Right kidney (tissue), 9 donors: ENCODE data around the gene SLC39A10.

ENCODE experiments used
- DNase-seq: peaks from one replicate; pipeline ENCODE4 v3.0.0-alpha.2; 2016
- long read RNA-seq, 8 donors: transcript quantifications; one replicate each; lab custom pipeline, GENCODE V29; 2026

Gene SLC39A10
- long read RNA-seq, donor 1, full-length matches to known transcripts, result 3 of 22 reads
- long read RNA-seq, donor 1, partial matches to known transcripts, result 19 of 22 reads
- long read RNA-seq, donor 1, other reads (novel, unspliced or antisense), result 0 of 22 reads
- long read RNA-seq, donor 2, full-length matches to known transcripts, result 1 of 15 reads
- long read RNA-seq, donor 2, partial matches to known transcripts, result 14 of 15 reads
- long read RNA-seq, donor 2, other reads (novel, unspliced or antisense), result 0 of 15 reads
- long read RNA-seq, donor 3, full-length matches to known transcripts, result 2 of 13 reads
- long read RNA-seq, donor 3, partial matches to known transcripts, result 11 of 13 reads
- long read RNA-seq, donor 3, other reads (novel, unspliced or antisense), result 0 of 13 reads
- long read RNA-seq, donor 4, full-length matches to known transcripts, result 3 of 19 reads
- long read RNA-seq, donor 4, partial matches to known transcripts, result 16 of 19 reads
- long read RNA-seq, donor 4, other reads (novel, unspliced or antisense), result 0 of 19 reads
- long read RNA-seq, donor 5, full-length matches to known transcripts, result 5 of 16 reads
- long read RNA-seq, donor 5, partial matches to known transcripts, result 11 of 16 reads
- long read RNA-seq, donor 5, other reads (novel, unspliced or antisense), result 0 of 16 reads
- long read RNA-seq, donor 6, full-length matches to known transcripts, result 7 of 36 reads
- long read RNA-seq, donor 6, partial matches to known transcripts, result 29 of 36 reads
- long read RNA-seq, donor 6, other reads (novel, unspliced or antisense), result 0 of 36 reads
- long read RNA-seq, donor 7, full-length matches to known transcripts, result 4 of 120 reads
- long read RNA-seq, donor 7, partial matches to known transcripts, result 116 of 120 reads
- long read RNA-seq, donor 7, other reads (novel, unspliced or antisense), result 0 of 120 reads
- long read RNA-seq, donor 8, full-length matches to known transcripts, result 7 of 28 reads
- long read RNA-seq, donor 8, partial matches to known transcripts, result 21 of 28 reads
- long read RNA-seq, donor 8, other reads (novel, unspliced or antisense), result 0 of 28 reads

GRCh38 chr2:195656859-195657633 is at the start of gene SLC39A10:
Gene SLC39A10 (plus strand): TSS chr2:195657226. CDS start chr2:195680043, 22,817 bp downstream.
- DNase-seq, result peak; percentile 98

DNA sequence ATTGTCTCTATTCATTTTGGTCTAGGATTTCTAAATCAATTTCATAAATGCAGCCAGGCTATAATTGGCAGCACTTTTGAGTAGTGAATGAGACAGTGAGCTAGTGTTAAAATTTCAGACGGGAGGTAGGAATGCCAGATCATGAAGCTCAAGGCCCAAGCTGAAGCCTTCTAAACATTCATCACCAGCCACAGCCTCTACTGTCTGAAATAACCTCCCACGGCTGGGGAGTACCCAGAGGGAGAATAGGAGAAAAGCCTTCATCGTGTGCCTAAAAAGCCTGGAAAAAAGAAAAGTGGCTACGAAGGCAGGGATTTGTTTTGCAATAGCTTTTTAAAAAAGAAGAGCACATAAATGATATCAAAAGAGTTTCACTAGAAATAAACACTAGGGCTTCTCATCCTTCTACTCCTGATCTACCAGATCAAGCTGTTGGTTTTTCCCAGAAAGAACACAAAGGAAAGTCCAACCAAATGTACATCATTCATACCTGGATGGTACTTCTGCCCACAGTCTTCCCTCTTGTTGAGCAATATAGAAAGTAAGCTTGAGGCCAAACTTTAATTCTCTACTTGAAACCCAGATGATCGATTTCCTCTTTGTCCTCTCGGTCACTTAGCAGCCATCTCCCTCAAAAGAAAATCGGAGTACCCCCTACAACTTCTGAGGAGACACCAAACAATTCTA is 48.1 kb upstream of the SLC39A10 start:
- no peak for DNase-seq

GRCh38 chr2:195610717-195611116 is 46.3 kb upstream of the SLC39A10 start:
- no peak for DNase-seq

GRCh38 chr2:195612611-195613495 is 44.2 kb upstream of the SLC39A10 start:
- peak; percentile 33 for DNase-seq

GRCh38 chr2:195613922-195614321 is 43.1 kb upstream of the SLC39A10 start:
- no peak for DNase-seq

GRCh38 chr2:195619590-195619989 is 37.4 kb upstream of the SLC39A10 start:
- DNase-seq, result no peak

- no peak for DNase-seq
Measured at GRCh38 chr2:195620501-195620900, 36.5 kb upstream of the SLC39A10 start.

DNA sequence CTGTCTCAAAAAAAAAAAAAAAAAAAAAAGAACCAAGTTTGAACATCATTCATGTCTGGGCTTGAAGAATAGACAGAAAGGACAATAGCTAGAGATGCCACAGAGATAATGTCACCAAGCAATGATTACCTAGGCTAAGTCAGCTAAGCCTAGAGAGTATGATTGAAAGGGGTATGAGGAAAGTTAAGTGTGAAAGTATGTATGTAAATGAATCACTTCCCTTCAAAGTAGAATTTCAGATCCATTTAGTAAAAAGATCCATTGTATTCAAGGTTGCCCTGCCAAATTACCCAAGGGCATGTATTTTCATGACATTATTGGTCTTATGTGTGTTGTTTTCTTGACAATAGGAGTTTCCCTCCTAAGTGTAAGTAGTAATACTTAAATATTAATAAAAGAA is 34.1 kb upstream of the SLC39A10 start:
- no peak for DNase-seq

GRCh38 chr2:195626507-195626906 is 30.5 kb upstream of the SLC39A10 start:
- no peak for DNase-seq

DNA sequence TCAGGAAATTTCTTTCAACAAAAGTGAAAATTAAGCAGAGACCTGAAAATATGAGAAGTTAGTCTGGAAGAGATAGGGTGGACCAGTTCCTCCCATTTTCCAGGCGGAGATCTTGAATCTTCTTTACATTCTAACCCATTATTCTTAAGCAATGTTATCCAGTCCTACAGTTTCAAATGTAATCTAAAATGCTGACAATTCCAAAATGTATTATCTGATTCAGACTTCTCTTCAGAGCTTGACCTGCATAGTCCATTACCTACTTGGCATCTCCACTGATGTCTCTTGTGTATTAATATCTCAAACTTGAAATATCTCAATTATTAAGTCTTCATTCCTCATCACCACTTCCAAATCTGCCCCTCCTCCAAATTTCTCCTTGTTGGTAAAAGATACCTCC is 28.4 kb upstream of the SLC39A10 start:
- DNase-seq, result no peak

DNA sequence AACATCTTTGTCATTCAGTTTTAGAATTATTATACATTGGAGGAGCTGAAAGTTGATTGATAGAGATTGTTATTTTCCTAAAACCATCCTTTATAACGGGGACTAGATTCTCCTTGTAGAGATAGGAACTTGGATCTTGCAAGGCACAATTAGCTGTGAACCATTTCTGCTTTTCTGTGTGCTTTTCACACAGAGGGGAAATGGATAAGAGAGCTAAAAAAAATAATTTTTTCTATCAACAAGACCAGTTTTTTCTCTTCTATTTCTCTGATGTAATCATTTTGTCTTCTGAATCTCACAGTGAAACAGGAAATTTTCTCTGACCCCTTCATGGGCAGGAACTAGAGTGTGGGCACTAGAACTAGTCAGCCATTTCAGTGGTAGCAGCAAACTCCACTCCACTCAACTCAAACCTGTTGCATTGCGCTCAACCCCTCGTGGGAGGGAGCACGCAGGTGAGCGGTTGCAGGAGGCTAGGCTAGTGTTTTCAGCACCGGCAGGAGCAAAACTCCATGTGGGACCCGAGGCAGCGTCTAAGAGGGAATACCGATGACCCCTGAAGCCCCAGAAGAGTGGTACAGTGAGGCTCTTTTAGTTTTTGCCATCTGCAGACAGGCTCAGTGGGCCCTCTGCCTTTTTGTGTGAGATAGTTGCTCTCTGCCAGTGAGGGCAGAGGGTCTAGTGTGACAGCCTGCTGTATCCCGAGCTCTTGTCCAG is 24.0 kb upstream of the SLC39A10 start:
- no peak for DNase-seq

DNA sequence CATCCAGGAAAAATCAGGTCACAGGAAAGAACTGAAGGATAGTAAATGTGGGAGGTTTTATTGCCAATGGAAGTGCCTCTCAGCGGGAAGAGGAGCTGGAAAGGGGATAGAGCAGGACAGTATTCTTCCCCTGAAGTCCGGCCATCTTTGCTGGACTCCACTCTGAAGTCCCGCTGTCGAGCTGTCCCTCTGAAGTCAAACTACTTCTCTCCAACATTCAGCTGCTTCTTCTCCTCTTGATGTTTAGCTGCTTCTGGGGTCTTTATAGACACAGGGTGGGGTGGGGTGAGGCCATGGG is 23.5 kb upstream of the SLC39A10 start:
- DNase-seq, result no peak

GRCh38 chr2:195633974-195634373 is 23.1 kb upstream of the SLC39A10 start:
- DNase-seq, result no peak

DNA sequence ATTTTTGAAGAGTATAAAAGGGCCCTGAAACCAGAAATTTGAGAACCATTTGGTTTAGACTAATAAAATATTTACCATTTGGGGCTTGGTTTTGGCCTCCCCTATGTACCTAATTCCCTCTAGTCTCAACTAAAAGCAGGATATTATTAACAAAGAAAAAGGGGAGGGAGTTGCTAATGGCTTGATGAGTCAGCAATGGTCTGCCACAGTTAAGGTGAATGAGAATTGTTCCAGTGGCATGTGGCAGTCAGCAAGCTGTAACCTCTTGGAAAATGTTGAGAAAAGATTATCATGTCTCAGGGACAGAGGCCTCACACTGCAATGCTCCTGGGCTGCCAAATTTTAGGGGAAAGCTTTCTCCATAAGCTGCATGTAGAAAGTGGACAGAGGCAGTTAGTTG is 20.1 kb upstream of the SLC39A10 start:
- DNase-seq, result no peak

DNA sequence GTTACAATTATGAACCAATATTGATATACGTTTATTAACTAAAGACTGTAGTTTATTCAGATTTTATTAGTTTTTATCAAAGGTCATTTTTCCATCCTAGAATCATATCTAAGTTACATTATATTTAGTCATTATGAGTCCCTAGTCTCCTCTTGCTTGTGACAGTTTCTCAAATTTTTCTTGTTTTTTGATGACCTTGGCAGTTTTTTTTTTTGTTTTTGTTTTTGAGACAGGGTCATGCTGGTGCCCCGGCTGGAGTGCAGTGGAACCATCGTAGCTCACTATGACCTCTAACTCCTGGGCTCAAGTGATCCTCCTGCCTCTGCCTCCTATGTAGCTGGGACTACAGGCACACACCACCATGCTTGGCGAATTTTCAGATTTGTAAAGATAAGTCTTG is 18.3 kb upstream of the SLC39A10 start:
- no peak for DNase-seq

DNA sequence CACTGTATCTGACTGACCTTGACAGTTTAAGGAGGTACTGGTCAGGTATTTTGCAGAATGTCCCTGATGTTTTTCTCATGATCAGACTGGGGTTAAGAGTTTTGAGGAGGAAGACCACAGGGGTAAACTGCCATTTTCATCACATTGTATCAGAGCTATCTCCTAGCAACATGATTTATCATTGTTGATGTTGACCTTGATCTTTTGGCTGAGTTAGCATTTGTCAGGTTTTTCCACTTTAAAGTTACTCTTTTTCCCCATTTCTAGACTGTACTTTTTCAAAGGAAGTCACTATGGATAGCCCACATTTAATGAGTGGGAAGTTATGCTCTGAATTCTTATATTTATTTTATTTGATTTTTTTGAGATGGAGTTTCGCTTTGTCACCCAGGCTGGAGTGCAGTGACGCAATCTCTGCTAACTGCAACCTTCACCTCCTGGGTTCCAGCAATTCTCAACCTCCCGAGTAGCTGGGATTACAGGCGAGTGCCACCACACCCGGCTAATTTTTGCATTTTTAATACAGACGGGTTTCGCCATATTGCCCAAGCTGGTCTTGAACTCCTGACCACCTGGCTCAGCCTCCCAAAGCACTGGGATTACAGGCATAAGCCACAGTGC is 17.7 kb upstream of the SLC39A10 start:
- no peak for DNase-seq

- no peak for DNase-seq
Measured at GRCh38 chr2:195639959-195640358, 17.1 kb upstream of the SLC39A10 start.

DNA sequence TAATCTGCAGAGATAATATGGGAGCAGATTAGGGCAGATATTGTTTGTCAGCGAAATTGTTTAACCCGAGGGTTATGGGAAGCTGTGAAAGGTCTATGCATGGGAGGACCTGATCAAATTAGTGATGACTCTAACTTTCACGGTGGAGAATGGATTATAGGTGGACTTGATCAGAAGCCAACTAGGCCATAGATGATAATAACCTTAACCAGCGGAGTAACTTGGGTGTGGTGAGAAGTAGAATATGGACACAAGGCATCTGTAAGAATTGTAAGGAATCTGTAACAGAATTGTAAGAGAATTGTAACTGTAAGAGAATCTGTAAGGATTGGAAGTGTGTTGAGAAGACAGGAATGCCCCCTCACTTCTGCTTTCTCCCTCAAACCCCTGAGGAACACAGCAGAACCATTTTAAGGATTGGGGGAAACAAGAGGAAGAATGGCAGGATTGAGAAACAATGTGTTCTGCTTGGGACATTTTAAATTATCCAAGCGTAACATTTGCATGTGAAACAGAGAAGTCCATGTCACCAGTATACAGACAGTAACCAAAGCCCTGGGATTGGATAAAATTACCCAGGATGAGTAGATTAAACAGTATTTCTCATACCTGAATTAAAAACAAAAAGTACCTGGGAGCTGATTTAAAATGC is 14.9 kb upstream of the SLC39A10 start:
- no peak for DNase-seq

- no peak for DNase-seq
Measured at GRCh38 chr2:195642679-195643068, 14.4 kb upstream of the SLC39A10 start.
